Psoas muscle (tissue), 8 donors: Measurements from ENCODE around the gene GRAP2. TPM values are rescaled to one million over a fixed set of nuclear protein-coding genes. Genes with fewer than 3 reads are reported as not detected.

Experiments used
- ATAC-seq, 4 donors: fragments of 200-7000 bp; cut with Tn5 transposase; one replicate each; pipeline ENCODE4 v1.9.1; 2020; ENCODE audit warnings: moderate library complexity in 3 of 4, mild to moderate bottlenecking in 2 of 4
- DNase-seq, 2 donors: peaks; one replicate each; pipeline ENCODE4 v3.0.0-alpha.2; 2020
- H3K27ac ChIP-seq: fragments of 200-600 bp; one replicate; pipeline ENCODE4 v1.8.0; 2022
- H3K27me3 ChIP-seq, 3 donors: fragments of 200-600 bp in 1 of 3; one replicate each; pipeline versions ENCODE4 v1.6.1 to v1.8.0; 2013 to 2022; ENCODE audit warnings: low read length in 2 of 3, mild to moderate bottlenecking in 2 of 3, moderate library complexity in 1 of 3; ENCODE audit not compliant: insufficient read depth in 3 of 3
- H3K36me3 ChIP-seq, 2 donors: fragments of 200-600 bp in 1 of 2; one replicate each; pipeline versions ENCODE4 v1.6.1 to v1.8.0; 2013 to 2022; ENCODE audit warnings: low read depth in 1 of 2, mild to moderate bottlenecking in 1 of 2, moderate library complexity in 1 of 2; ENCODE audit not compliant: insufficient read depth in 1 of 2
- H3K4me1 ChIP-seq: fragments of 200-600 bp; one replicate; pipeline ENCODE4 v1.8.0; 2022
- H3K4me3 ChIP-seq: fragments of 200-600 bp; one replicate; pipeline ENCODE4 v1.8.0; 2022; ENCODE audit warnings: mild to moderate bottlenecking
- H3K9me3 ChIP-seq: fragments of 200-600 bp; one replicate; pipeline ENCODE4 v1.8.0; 2022
- WGBS, 3 donors: extraction: QIAGEN DNeasy Blood & Tissue Kit; methylation state at CpG; one replicate each; pipeline versions ENCODE4 v1.1.6 to v1.1.7; 2013; 5-methylcytosine and 5-hydroxymethylcytosine counted together
- intact Hi-C, 2 donors: fragments of 100-400 bp; cut with DNase I; formaldehyde crosslinking; loops; one replicate each; pipeline versions ENCODE4 v1.11.0 to v1.14.2; 2022
- polyA plus RNA-seq, 3 donors: library from polyadenylated mRNA; stranded (reverse); fragments of 200-250 nt; gene quantifications; one replicate each; pipeline ENCODE4 v1.2.3, GENCODE V29; 2013
- total RNA-seq, 4 donors: library from RNA; stranded (reverse); fragmentation: NEBNext Ultra II Directional in 2 of 4; extraction: Animal tissue kit (Norgen Biotek cat#: 25700) in 2 of 4; gene quantifications; one replicate each; pipeline versions ENCODE4 v1.2.1 to v1.2.4, GENCODE V29; 2021 to 2023
- TF ChIP-seq, protein P1 (sequence below): fragments of 200-600 bp; IDR thresholded peaks from one replicate; pipeline ENCODE4 v1.8.0; 2022; ENCODE audit warnings: antibody characterized with exemption
- donor health status: healthy with polysubstance abuse.
- donor health status: DM: no; HTN: no; CAD: no; lungs with moderate emphysema.
- donor health status: Bipolar disorder and iron deficiency.
- donor health status: healthy.
- donor health status: DM: yes; HTN: yes; CAD: no.
- donor health status: DM: no; HTN: no; CAD: no.
- donor health status: DM: no; HTN: no; CAD: no.
- donor health status: DM: yes; HTN: yes; CAD: no.

The GRAP2 gene
- total and polyA plus RNA-seq, 7 donors = 0.18 to 0.88 (median 0.33) TPM

DNA sequence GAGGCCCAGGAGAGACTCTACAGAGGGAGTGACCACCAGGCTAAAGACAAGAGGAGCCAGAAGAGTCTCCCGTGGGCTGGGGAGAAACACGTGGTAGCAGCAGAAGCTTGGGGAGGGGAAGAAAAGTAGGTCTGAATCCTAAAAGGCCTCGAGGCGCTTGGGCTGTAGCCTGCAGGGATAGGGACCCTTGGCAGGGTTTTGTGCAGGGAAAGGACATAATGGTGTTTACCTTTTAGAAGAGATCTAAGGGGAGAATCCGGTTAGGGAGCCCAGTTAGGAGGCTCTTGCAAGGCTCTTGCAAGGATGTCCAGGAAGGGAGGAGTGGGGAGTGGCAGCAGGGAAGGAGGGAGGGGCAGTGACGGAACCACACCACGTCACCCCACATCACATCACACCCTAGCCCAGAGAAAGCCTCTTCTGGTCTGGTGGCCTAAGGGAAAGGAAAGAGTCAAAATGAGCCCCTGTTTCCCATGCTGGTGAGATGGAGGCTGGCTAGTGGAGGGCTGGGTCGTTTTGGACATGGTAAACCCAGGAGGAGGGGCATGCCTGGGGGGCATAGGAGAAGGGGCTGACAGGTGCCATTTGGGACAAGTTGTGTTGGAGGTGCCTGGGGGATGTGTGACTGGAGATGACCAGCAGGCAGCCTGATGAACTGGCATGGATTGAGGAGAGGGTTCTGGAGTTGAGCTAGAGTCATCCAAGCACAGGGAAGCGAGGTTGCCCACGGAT, 87.7 kb downstream of the GRAP2 start:
- intact Hi-C loops = no loop called here
- Histone ChIP-seq H3K27ac (no peak overlapping the region), H3K9me3 (no peaks in the 10 kb centered on the region), H3K36me3 (no peaks in the 10 kb centered on the region), H3K4me1 (no peaks in the 10 kb centered on the region), H3K4me3 (no peak overlapping the region), H3K27me3 (peaks cover 0 to 18% (median 0%) of the 10 kb centered on the region in 3 donors)
- 71 to 77% (median 73%) methylated on average over 10 of the region's 10 CpGs for WGBS, 3 donors
- TF ChIP-seq, protein P1, sequence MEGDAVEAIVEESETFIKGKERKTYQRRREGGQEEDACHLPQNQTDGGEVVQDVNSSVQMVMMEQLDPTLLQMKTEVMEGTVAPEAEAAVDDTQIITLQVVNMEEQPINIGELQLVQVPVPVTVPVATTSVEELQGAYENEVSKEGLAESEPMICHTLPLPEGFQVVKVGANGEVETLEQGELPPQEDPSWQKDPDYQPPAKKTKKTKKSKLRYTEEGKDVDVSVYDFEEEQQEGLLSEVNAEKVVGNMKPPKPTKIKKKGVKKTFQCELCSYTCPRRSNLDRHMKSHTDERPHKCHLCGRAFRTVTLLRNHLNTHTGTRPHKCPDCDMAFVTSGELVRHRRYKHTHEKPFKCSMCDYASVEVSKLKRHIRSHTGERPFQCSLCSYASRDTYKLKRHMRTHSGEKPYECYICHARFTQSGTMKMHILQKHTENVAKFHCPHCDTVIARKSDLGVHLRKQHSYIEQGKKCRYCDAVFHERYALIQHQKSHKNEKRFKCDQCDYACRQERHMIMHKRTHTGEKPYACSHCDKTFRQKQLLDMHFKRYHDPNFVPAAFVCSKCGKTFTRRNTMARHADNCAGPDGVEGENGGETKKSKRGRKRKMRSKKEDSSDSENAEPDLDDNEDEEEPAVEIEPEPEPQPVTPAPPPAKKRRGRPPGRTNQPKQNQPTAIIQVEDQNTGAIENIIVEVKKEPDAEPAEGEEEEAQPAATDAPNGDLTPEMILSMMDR = no peak
- ATAC-seq = no peak
- DNase-seq = no peak

DNA sequence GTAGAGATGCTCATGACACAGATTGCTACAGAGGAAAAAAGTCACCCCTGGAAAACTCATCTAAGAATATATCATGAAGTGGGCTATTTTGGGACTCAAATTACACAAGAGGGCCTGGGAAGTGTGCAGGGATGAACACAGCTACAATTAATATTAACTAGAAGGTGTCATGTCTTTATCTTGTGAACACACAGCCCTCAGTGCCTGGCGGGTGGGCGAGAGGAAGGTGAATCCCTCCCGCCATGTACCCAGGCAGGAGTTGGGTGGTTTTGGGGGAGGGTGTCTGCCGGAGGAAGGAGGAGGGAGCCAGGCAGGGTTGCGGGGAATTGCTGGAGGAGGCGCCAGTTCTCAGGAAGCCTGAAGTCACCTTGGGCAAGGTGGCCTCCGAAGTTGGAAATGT, 88.7 kb downstream of the GRAP2 start:
- intact Hi-C loops = no loop called here
- Histone ChIP-seq H3K36me3 (no peaks in the 10 kb centered on the region), H3K9me3 (no peaks in the 10 kb centered on the region), H3K4me3 (no peak overlapping the region), H3K27me3 (peaks cover 0 to 19% (median 0%) of the 10 kb centered on the region in 3 donors), H3K4me1 (no peaks in the 10 kb centered on the region), H3K27ac (no peak overlapping the region)
- DNase-seq (no peak), ATAC-seq (no peak)
- 82 to 92% (median 89%) methylated on average over 7 of the region's 7 CpGs for WGBS, 3 donors
- TF ChIP-seq, protein P1 = no peak

DNA sequence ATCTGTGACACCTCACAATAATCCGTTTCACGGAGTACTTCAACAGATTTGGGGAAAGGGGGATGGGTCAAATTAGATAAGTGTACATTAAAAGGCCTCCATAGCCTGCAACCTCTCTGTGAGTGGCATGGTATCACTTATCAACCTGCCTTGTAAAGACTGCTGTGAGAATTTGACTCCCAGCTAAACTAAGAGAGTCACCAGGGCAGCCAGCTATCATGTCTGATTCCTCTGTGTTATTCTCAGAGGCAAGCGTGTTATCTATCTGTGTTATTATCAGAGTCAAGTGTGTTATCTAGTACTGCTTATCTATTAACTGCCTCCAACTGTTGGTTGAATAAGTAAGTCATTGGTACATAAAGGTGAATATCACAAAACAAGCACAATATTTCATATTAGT, 89.8 kb downstream of the GRAP2 start:
- H3K27me3 ChIP-seq = peaks cover 0 to 28% (median 3%) of the 10 kb centered on the region in 3 donors
- H3K4me3 ChIP-seq = no peak overlapping the region
- H3K4me1 ChIP-seq = no peaks in the 10 kb centered on the region
- DNase-seq (no peak), ATAC-seq (no peak)
- intact Hi-C loops = no loop called here
- 87 to 97% (median 87%) methylated on average over 3 of the region's 3 CpGs for WGBS, 3 donors
- H3K36me3 ChIP-seq = no peaks in the 10 kb centered on the region
- no peaks in the 10 kb centered on the region for H3K9me3 ChIP-seq
- H3K27ac ChIP-seq = no peak overlapping the region
- TF ChIP-seq, protein P1 = no peak

DNA sequence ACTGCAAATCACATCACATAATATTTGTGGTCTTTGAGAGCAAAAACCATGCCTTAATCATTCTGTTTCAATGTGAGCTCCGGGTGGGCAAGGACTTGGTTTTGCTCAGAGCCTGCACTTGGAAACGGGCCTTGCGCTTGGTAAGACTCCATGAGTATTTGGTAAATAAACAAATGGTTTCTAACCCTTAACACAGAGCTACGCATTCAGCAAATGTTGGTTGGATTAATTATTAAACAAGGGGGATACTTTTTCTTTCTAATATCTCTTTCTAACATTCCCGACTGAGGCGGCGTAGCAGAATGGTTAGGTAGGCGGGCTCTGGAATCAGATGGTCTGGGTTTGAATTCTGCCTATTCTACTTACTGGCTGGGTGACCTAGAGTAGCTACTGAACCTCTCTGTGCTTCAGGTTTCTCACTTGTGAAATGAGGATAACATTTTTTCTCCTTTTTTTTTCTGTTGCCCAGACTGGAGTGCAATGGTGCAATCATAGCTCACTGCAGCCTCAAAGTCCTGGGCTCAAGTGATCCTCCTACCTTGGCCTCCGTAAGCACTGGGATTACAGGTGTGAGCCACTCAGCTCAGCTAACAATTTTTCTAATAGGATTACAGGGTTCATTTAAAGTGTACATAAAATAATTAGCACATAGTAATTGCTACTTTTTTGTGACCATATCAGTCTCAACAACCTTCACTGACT, 90.4 kb downstream of the GRAP2 start:
- Histone ChIP-seq H3K9me3 (no peaks in the 10 kb centered on the region), H3K36me3 (no peaks in the 10 kb centered on the region), H3K27me3 (peaks cover 0 to 34% (median 6%) of the 10 kb centered on the region in 3 donors), H3K4me1 (no peaks in the 10 kb centered on the region), H3K4me3 (no peak overlapping the region), H3K27ac (no peak overlapping the region)
- ATAC-seq (no peak), DNase-seq (no peak)
- 90 to 92% (median 90%) methylated on average over 9 of the region's 9 CpGs for WGBS, 3 donors
- TF ChIP-seq, protein P1 = no peak
- intact Hi-C loops = no loop called here
